ENCODE measurements around the gene DLG4. TPM values are rescaled to one million over a fixed set of nuclear protein-coding genes. Genes with fewer than 3 reads are reported as not detected.
"Not testable (repeated sequence)": the region's sequence is repeated elsewhere in the genome, so short reads cannot be mapped to it uniquely, and the experiment has no call there.

The DLG4 gene
- total RNA-seq, 1 experiment from 2014 or later, result 21.0 TPM

GRCh38 chr17:7253082-7253481 is 33.4 kb upstream of the DLG4 start:
- no peaks in the 10 kb centered on the region for H3K27me3 ChIP-seq (ENCODE audit: control insufficient read depth, insufficient read depth, low read length)
- DNase-seq, result no peak
- peak overlapping the region; percentile 99 for H3K4me3 ChIP-seq (ENCODE audit: insufficient read depth, low read depth, low read length)
- H3K36me3 ChIP-seq (replicated peaks; ENCODE audit: control insufficient read depth, insufficient read depth, low read length), result peaks cover 8% of the 10 kb centered on the region

- peak; percentile 96 for DNase-seq
- peaks cover 8% of the 10 kb centered on the region for H3K36me3 ChIP-seq (replicated peaks; ENCODE audit: control insufficient read depth, insufficient read depth, low read length)
- H3K27me3 ChIP-seq (ENCODE audit: control insufficient read depth, insufficient read depth, low read length), result no peaks in the 10 kb centered on the region
- peak within 1 kb of the TSS; percentile 99 for H3K4me3 ChIP-seq (ENCODE audit: insufficient read depth, low read depth, low read length)
Observed at GRCh38 chr17:7252176-7253043, 32.8 kb upstream of the DLG4 start, which contains the start of gene ELP5. ELP5 (plus strand) TSS chr17:7252215; CDS start chr17:7252551, 336 bp downstream.

- H3K4me3 ChIP-seq (ENCODE audit: insufficient read depth, low read depth, low read length), result peak within 1 kb of the TSS; percentile 99
- H3K36me3 ChIP-seq (replicated peaks; ENCODE audit: control insufficient read depth, insufficient read depth, low read length), result peaks cover 7% of the 10 kb centered on the region
- DNase-seq, result peak; percentile 98
- no peaks in the 10 kb centered on the region for H3K27me3 ChIP-seq (ENCODE audit: control insufficient read depth, insufficient read depth, low read length)
Observed at GRCh38 chr17:7251661-7252175, 32.1 kb upstream of the DLG4 start, which contains the start of gene CTDNEP1. CTDNEP1 (minus strand) TSS chr17:7251734; CDS start chr17:7251296, 438 bp downstream.

GRCh38 chr17:7250695-7251627 is 31.3 kb upstream of the DLG4 start:
- peaks cover 7% of the 10 kb centered on the region for H3K36me3 ChIP-seq (replicated peaks; ENCODE audit: control insufficient read depth, insufficient read depth, low read length)
- DNase-seq, result no peak
- no peaks in the 10 kb centered on the region for H3K27me3 ChIP-seq (ENCODE audit: control insufficient read depth, insufficient read depth, low read length)
- H3K4me3 ChIP-seq (ENCODE audit: insufficient read depth, low read depth, low read length), result peak overlapping the region; percentile 99

- DNase-seq, result no peak
- Histone ChIP-seq H3K27me3 (ENCODE audit: control insufficient read depth, insufficient read depth, low read length) (no peaks in the 10 kb centered on the region), H3K4me3 (ENCODE audit: insufficient read depth, low read depth, low read length) (no peak overlapping the region; the same call in 1 of the 2 replicates), H3K36me3 (replicated peaks; ENCODE audit: control insufficient read depth, insufficient read depth, low read length) (peaks cover 8% of the 10 kb centered on the region)
Observed at GRCh38 chr17:7249830-7250229, 30.2 kb upstream of the DLG4 start.

GRCh38 chr17:7249214-7249613 is 29.6 kb upstream of the DLG4 start:
- DNase-seq, result no peak
- Histone ChIP-seq H3K27me3 (ENCODE audit: control insufficient read depth, insufficient read depth, low read length) (no peaks in the 10 kb centered on the region), H3K4me3 (ENCODE audit: insufficient read depth, low read depth, low read length) (no peak overlapping the region), H3K36me3 (replicated peaks; ENCODE audit: control insufficient read depth, insufficient read depth, low read length) (peaks cover 11% of the 10 kb centered on the region)

- Histone ChIP-seq H3K27me3 (ENCODE audit: control insufficient read depth, insufficient read depth, low read length) (no peaks in the 10 kb centered on the region), H3K4me3 (ENCODE audit: insufficient read depth, low read depth, low read length) (no peak overlapping the region), H3K36me3 (replicated peaks; ENCODE audit: control insufficient read depth, insufficient read depth, low read length) (peaks cover 12% of the 10 kb centered on the region)
- no peak for DNase-seq
Observed at GRCh38 chr17:7248796-7249195, 29.2 kb upstream of the DLG4 start.

GRCh38 chr17:7246779-7247178 is 27.1 kb upstream of the DLG4 start:
- Histone ChIP-seq H3K27me3 (ENCODE audit: control insufficient read depth, insufficient read depth, low read length) (no peaks in the 10 kb centered on the region), H3K4me3 (ENCODE audit: insufficient read depth, low read depth, low read length) (no peak overlapping the region), H3K36me3 (replicated peaks; ENCODE audit: control insufficient read depth, insufficient read depth, low read length) (peaks cover 12% of the 10 kb centered on the region)
- DNase-seq, result no peak

- H3K27me3 ChIP-seq (ENCODE audit: control insufficient read depth, insufficient read depth, low read length); DNase-seq; H3K4me3 ChIP-seq (ENCODE audit: insufficient read depth, low read depth, low read length): not testable (repeated sequence)
- H3K36me3 ChIP-seq (replicated peaks; ENCODE audit: control insufficient read depth, insufficient read depth, low read length), result peaks cover 12% of the 10 kb centered on the region
Observed at GRCh38 chr17:7243838-7244237, 24.2 kb upstream of the DLG4 start.

GRCh38 chr17:7243453-7243729 is 23.8 kb upstream of the DLG4 start:
- peak overlapping the region; percentile 69 for H3K4me3 ChIP-seq (ENCODE audit: insufficient read depth, low read depth, low read length)
- DNase-seq, result no peak
- H3K27me3 ChIP-seq (ENCODE audit: control insufficient read depth, insufficient read depth, low read length), result no peaks in the 10 kb centered on the region
- H3K36me3 ChIP-seq (replicated peaks; ENCODE audit: control insufficient read depth, insufficient read depth, low read length), result peaks cover 12% of the 10 kb centered on the region

GRCh38 chr17:7242717-7243452 is 23.2 kb upstream of the DLG4 start:
- H3K27me3 ChIP-seq (ENCODE audit: control insufficient read depth, insufficient read depth, low read length), result no peaks in the 10 kb centered on the region

GRCh38 chr17:7241783-7242716 is 22.4 kb upstream of the DLG4 start, which contains the start of gene GABARAP:
GABARAP (minus strand) TSS chr17:7242449; CDS start chr17:7242330, 119 bp downstream.
- DNase-seq, result peak; percentile 93
- Histone ChIP-seq H3K27me3 (ENCODE audit: control insufficient read depth, insufficient read depth, low read length) (no peaks in the 10 kb centered on the region), H3K4me3 (ENCODE audit: insufficient read depth, low read depth, low read length) (peak within 1 kb of the TSS; percentile 69), H3K36me3 (replicated peaks; ENCODE audit: control insufficient read depth, insufficient read depth, low read length) (peaks cover 12% of the 10 kb centered on the region)

More at GRCh38 chr17:7242717-7243452, 23.2 kb upstream of the DLG4 start:
- peaks cover 12% of the 10 kb centered on the region for H3K36me3 ChIP-seq (replicated peaks; ENCODE audit: control insufficient read depth, insufficient read depth, low read length)
- DNase-seq, result peak; percentile 99
- peak overlapping the region; percentile 69 for H3K4me3 ChIP-seq (ENCODE audit: insufficient read depth, low read depth, low read length)

- Histone ChIP-seq H3K4me3 (ENCODE audit: insufficient read depth, low read depth, low read length) (peak overlapping the region; percentile 69), H3K36me3 (replicated peaks; ENCODE audit: control insufficient read depth, insufficient read depth, low read length) (peaks cover 19% of the 10 kb centered on the region), H3K27me3 (ENCODE audit: control insufficient read depth, insufficient read depth, low read length) (no peaks in the 10 kb centered on the region)
- no peak for DNase-seq
Observed at GRCh38 chr17:7241090-7241733, 21.6 kb upstream of the DLG4 start.
